ENCODE results near the gene DAPK1.

DAPK1 gene

GRCh38 chr9:87604886-87605588 lies 107.4 kb downstream of the DAPK1 start:
- POLR2A ChIA-PET: no interaction called here
- DNase-seq (ENCODE audit: low read depth, low spot score): no peak
- CTCF ChIA-PET: no interaction called here
- H3K4me3 ChIP-seq (ENCODE audit: low read depth, low read length): no peak overlapping the region
- TF ChIP-seq CTCF (IDR thresholded peaks at IDR 0.05; ENCODE audit: insufficient read depth, low read length, missing control alignments): no peak

GRCh38 chr9:87605676-87606075 lies 108.0 kb downstream of the DAPK1 start:
- H3K4me3 ChIP-seq (ENCODE audit: low read depth, low read length): no peak overlapping the region
- DNase-seq (ENCODE audit: low read depth, low spot score): no peak
- TF ChIP-seq CTCF (IDR thresholded peaks at IDR 0.05; ENCODE audit: insufficient read depth, low read length, missing control alignments): no peak
- ChIA-PET CTCF (no interaction called here), POLR2A (no interaction called here)

GRCh38 chr9:87606841-87607521 lies 109.3 kb downstream of the DAPK1 start:
- TF ChIP-seq CTCF (IDR thresholded peaks at IDR 0.05; ENCODE audit: insufficient read depth, low read length, missing control alignments): no peak
- H3K4me3 ChIP-seq (ENCODE audit: low read depth, low read length): no peak overlapping the region
- ChIA-PET POLR2A (no interaction called here), CTCF (no interaction called here)
- peak; percentile 37 for DNase-seq (ENCODE audit: low read depth, low spot score)

- POLR2A ChIA-PET: no interaction called here
Measured at GRCh38 chr9:87607859-87608258, 110.2 kb downstream of the DAPK1 start.

GRCh38 chr9:87609002-87609401 lies 111.3 kb downstream of the DAPK1 start:
- H3K4me3 ChIP-seq (ENCODE audit: low read depth, low read length): no peak overlapping the region
- ChIA-PET POLR2A (no interaction called here), CTCF (no interaction called here)
- no peak for DNase-seq (ENCODE audit: low read depth, low spot score)
- TF ChIP-seq CTCF (IDR thresholded peaks at IDR 0.05; ENCODE audit: insufficient read depth, low read length, missing control alignments): no peak

More at GRCh38 chr9:87607859-87608258, 110.2 kb downstream of the DAPK1 start:
- CTCF ChIA-PET: no interaction called here
- H3K4me3 ChIP-seq (ENCODE audit: low read depth, low read length): no peak overlapping the region
- DNase-seq (ENCODE audit: low read depth, low spot score): no peak
- TF ChIP-seq CTCF (IDR thresholded peaks at IDR 0.05; ENCODE audit: insufficient read depth, low read length, missing control alignments): no peak

- CTCF ChIA-PET: no interaction called here
- POLR2A ChIA-PET: no interaction called here
- TF ChIP-seq CTCF (IDR thresholded peaks at IDR 0.05; ENCODE audit: insufficient read depth, low read length, missing control alignments): no peak
Measured at GRCh38 chr9:87609486-87609885, 111.8 kb downstream of the DAPK1 start.

More at GRCh38 chr9:87609486-87609885, 111.8 kb downstream of the DAPK1 start:
- no peak overlapping the region for H3K4me3 ChIP-seq (ENCODE audit: low read depth, low read length)
- no peak for DNase-seq (ENCODE audit: low read depth, low spot score)
